Upper lobe of left lung (tissue), 4 donors: ENCODE results near the gene ZNF892.

ENCODE experiments used
- POLR2A ChIP-seq, 4 donors: fragments of 450-650 bp; IDR thresholded peaks; one replicate each; pipeline ENCODE4 v1.5.1; 2016 to 2017; ENCODE audit warnings: antibody characterized with exemption in 4 of 4, mild to moderate bottlenecking in 2 of 4
- TF ChIP-seq, protein P1 (sequence below), 6 experiments: fragments of 450-650 bp in 4 of 6; fragments of 200-600 bp in 2 of 6; sonication (generic) in 2 of 6; IDR thresholded peaks; one replicate each; pipeline ENCODE4 v1.5.1; 2016 to 2019; ENCODE audit warnings: antibody characterized with exemption in 6 of 6

DNA sequence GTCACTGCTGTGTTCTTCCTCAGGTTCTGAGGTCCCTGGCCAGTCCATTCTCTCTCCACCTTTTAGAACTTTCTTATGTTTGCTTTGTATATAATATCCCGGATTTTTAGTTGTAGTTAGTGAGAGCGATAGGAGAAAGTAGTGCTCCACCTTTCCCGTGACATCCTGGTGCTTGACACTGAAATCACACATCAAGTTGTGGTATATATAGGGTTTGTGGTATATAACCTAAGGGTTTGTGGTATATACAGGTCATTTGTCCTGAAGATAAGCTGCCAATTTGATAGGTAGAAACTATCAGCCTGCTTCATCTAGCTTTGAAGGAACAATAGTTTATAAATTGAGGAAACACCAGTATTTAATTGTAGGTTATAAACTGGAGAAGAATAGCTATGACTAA is 13.1 kb downstream of the ZNF892 start:
- TF ChIP-seq POLR2A (IDR thresholded peaks at IDR 0.05): no peak
- TF ChIP-seq, protein P1, sequence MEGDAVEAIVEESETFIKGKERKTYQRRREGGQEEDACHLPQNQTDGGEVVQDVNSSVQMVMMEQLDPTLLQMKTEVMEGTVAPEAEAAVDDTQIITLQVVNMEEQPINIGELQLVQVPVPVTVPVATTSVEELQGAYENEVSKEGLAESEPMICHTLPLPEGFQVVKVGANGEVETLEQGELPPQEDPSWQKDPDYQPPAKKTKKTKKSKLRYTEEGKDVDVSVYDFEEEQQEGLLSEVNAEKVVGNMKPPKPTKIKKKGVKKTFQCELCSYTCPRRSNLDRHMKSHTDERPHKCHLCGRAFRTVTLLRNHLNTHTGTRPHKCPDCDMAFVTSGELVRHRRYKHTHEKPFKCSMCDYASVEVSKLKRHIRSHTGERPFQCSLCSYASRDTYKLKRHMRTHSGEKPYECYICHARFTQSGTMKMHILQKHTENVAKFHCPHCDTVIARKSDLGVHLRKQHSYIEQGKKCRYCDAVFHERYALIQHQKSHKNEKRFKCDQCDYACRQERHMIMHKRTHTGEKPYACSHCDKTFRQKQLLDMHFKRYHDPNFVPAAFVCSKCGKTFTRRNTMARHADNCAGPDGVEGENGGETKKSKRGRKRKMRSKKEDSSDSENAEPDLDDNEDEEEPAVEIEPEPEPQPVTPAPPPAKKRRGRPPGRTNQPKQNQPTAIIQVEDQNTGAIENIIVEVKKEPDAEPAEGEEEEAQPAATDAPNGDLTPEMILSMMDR (IDR thresholded peaks at IDR 0.05): no peak
